ENCODE data around the gene SIRT4.

SIRT4 gene

GRCh38 chr12:120339256-120339655, 37.1 kb downstream of the SIRT4 start:
- Histone ChIP-seq H3K27ac (ENCODE audit: low read depth, low read length, severe bottlenecking) (no peak overlapping the region), H3K9me3 (ENCODE audit: control insufficient read depth, low read length) (peaks cover 19% of the 10 kb centered on the region), H3K36me3 (ENCODE audit: control insufficient read depth, insufficient read depth, low read length) (peaks cover 5% of the 10 kb centered on the region), H3K4me1 (ENCODE audit: control insufficient read depth, insufficient read depth, low read length, poor library complexity, severe bottlenecking) (no peaks in the 10 kb centered on the region), H3K4me3 (ENCODE audit: extremely low read depth, insufficient read depth, low read length, poor library complexity, severe bottlenecking) (no peak overlapping the region)
- WGBS, 2 experiments (ENCODE audit: insufficient coverage in 2 of 2): 93 to 97% methylated on average over 3 to 4 of the region's 4 CpGs

GRCh38 chr12:120342175-120343038, 40.3 kb downstream of the SIRT4 start:
- 73 to 76% methylated on average over 12 to 15 of the region's 30 CpGs for WGBS, 2 experiments (ENCODE audit: insufficient coverage in 2 of 2)
- Histone ChIP-seq H3K9me3 (ENCODE audit: control insufficient read depth, low read length) (peaks cover 7% of the 10 kb centered on the region), H3K27ac (ENCODE audit: low read depth, low read length, severe bottlenecking) (no peak overlapping the region), H3K4me1 (ENCODE audit: control insufficient read depth, insufficient read depth, low read length, poor library complexity, severe bottlenecking) (no peaks in the 10 kb centered on the region), H3K36me3 (ENCODE audit: control insufficient read depth, insufficient read depth, low read length) (peaks cover 33% of the 10 kb centered on the region), H3K4me3 (ENCODE audit: extremely low read depth, insufficient read depth, low read length, poor library complexity, severe bottlenecking) (no peak overlapping the region)

GRCh38 chr12:120343039-120343537, 41.0 kb downstream of the SIRT4 start:
- Histone ChIP-seq H3K27ac (ENCODE audit: low read depth, low read length, severe bottlenecking) (no peak overlapping the region), H3K36me3 (ENCODE audit: control insufficient read depth, insufficient read depth, low read length) (peaks cover 39% of the 10 kb centered on the region)
- WGBS, 2 experiments (ENCODE audit: insufficient coverage in 2 of 2): 82 to 91% methylated on average over 6 to 8 of the region's 10 CpGs

GRCh38 chr12:120343692-120344091, 41.6 kb downstream of the SIRT4 start:
- 96 to 98% methylated on average over 5 to 7 of the region's 8 CpGs for WGBS, 2 experiments (ENCODE audit: insufficient coverage in 2 of 2)
- no peak overlapping the region for H3K4me3 ChIP-seq (ENCODE audit: extremely low read depth, insufficient read depth, low read length, poor library complexity, severe bottlenecking)
- no peaks in the 10 kb centered on the region for H3K4me1 ChIP-seq (ENCODE audit: control insufficient read depth, insufficient read depth, low read length, poor library complexity, severe bottlenecking)
- no peaks in the 10 kb centered on the region for H3K9me3 ChIP-seq (ENCODE audit: control insufficient read depth, low read length)
- no peak overlapping the region for H3K27ac ChIP-seq (ENCODE audit: low read depth, low read length, severe bottlenecking)
- H3K36me3 ChIP-seq (ENCODE audit: control insufficient read depth, insufficient read depth, low read length): peaks cover 43% of the 10 kb centered on the region

More at GRCh38 chr12:120343039-120343537, 41.0 kb downstream of the SIRT4 start:
- Histone ChIP-seq H3K4me3 (ENCODE audit: extremely low read depth, insufficient read depth, low read length, poor library complexity, severe bottlenecking) (no peak overlapping the region), H3K4me1 (ENCODE audit: control insufficient read depth, insufficient read depth, low read length, poor library complexity, severe bottlenecking) (no peaks in the 10 kb centered on the region), H3K9me3 (ENCODE audit: control insufficient read depth, low read length) (peaks cover 1% of the 10 kb centered on the region)

- no peak overlapping the region for H3K27ac ChIP-seq (ENCODE audit: low read depth, low read length, severe bottlenecking)
- H3K4me1 ChIP-seq (ENCODE audit: control insufficient read depth, insufficient read depth, low read length, poor library complexity, severe bottlenecking): no peaks in the 10 kb centered on the region
- 93 to 97% methylated on average over 8 to 12 of the region's 15 CpGs for WGBS, 2 experiments (ENCODE audit: insufficient coverage in 2 of 2)
- H3K4me3 ChIP-seq (ENCODE audit: extremely low read depth, insufficient read depth, low read length, poor library complexity, severe bottlenecking): no peak overlapping the region
- no peaks in the 10 kb centered on the region for H3K9me3 ChIP-seq (ENCODE audit: control insufficient read depth, low read length)
- H3K36me3 ChIP-seq (ENCODE audit: control insufficient read depth, insufficient read depth, low read length): peaks cover 58% of the 10 kb centered on the region
Observed at GRCh38 chr12:120346031-120346430, 43.9 kb downstream of the SIRT4 start.

GRCh38 chr12:120346681-120347080, 44.6 kb downstream of the SIRT4 start:
- H3K4me3 ChIP-seq (ENCODE audit: extremely low read depth, insufficient read depth, low read length, poor library complexity, severe bottlenecking): no peak overlapping the region
- H3K27ac ChIP-seq (ENCODE audit: low read depth, low read length, severe bottlenecking): no peak overlapping the region
- H3K9me3 ChIP-seq (ENCODE audit: control insufficient read depth, low read length): no peaks in the 10 kb centered on the region
- H3K36me3 ChIP-seq (ENCODE audit: control insufficient read depth, insufficient read depth, low read length): peaks cover 63% of the 10 kb centered on the region
- H3K4me1 ChIP-seq (ENCODE audit: control insufficient read depth, insufficient read depth, low read length, poor library complexity, severe bottlenecking): no peaks in the 10 kb centered on the region
- WGBS, 2 experiments (ENCODE audit: insufficient coverage in 2 of 2): 89 to 90% methylated on average over 1 to 3 of the region's 7 CpGs

GRCh38 chr12:120347766-120348165, 45.6 kb downstream of the SIRT4 start:
- 97% methylated on average over 11 of the region's 11 CpGs for WGBS, 2 experiments (ENCODE audit: insufficient coverage in 2 of 2)
- no peaks in the 10 kb centered on the region for H3K9me3 ChIP-seq (ENCODE audit: control insufficient read depth, low read length)
- peaks cover 63% of the 10 kb centered on the region for H3K36me3 ChIP-seq (ENCODE audit: control insufficient read depth, insufficient read depth, low read length)
- H3K27ac ChIP-seq (ENCODE audit: low read depth, low read length, severe bottlenecking): no peak overlapping the region
- H3K4me3 ChIP-seq (ENCODE audit: extremely low read depth, insufficient read depth, low read length, poor library complexity, severe bottlenecking): no peak overlapping the region
- H3K4me1 ChIP-seq (ENCODE audit: control insufficient read depth, insufficient read depth, low read length, poor library complexity, severe bottlenecking): no peaks in the 10 kb centered on the region

- Histone ChIP-seq H3K9me3 (ENCODE audit: control insufficient read depth, low read length) (no peaks in the 10 kb centered on the region), H3K4me3 (ENCODE audit: extremely low read depth, insufficient read depth, low read length, poor library complexity, severe bottlenecking) (no peak overlapping the region), H3K4me1 (ENCODE audit: control insufficient read depth, insufficient read depth, low read length, poor library complexity, severe bottlenecking) (no peaks in the 10 kb centered on the region), H3K36me3 (ENCODE audit: control insufficient read depth, insufficient read depth, low read length) (peaks cover 69% of the 10 kb centered on the region), H3K27ac (ENCODE audit: low read depth, low read length, severe bottlenecking) (no peak overlapping the region)
- 91 to 98% methylated on average over 15 to 18 of the region's 19 CpGs for whole genome bisulfite sequencing, 2 experiments (ENCODE audit: insufficient coverage in 2 of 2)
Observed at GRCh38 chr12:120350576-120351350, 48.6 kb downstream of the SIRT4 start.

GRCh38 chr12:120352117-120352516, 50.0 kb downstream of the SIRT4 start:
- peaks cover 4% of the 10 kb centered on the region for H3K4me1 ChIP-seq (ENCODE audit: control insufficient read depth, insufficient read depth, low read length, poor library complexity, severe bottlenecking)
- peaks cover 69% of the 10 kb centered on the region for H3K36me3 ChIP-seq (ENCODE audit: control insufficient read depth, insufficient read depth, low read length)
- no peak overlapping the region for H3K4me3 ChIP-seq (ENCODE audit: extremely low read depth, insufficient read depth, low read length, poor library complexity, severe bottlenecking)
- no peak overlapping the region for H3K27ac ChIP-seq (ENCODE audit: low read depth, low read length, severe bottlenecking)
- H3K9me3 ChIP-seq (ENCODE audit: control insufficient read depth, low read length): no peaks in the 10 kb centered on the region
- WGBS, 2 experiments (ENCODE audit: insufficient coverage in 2 of 2): 83 to 88% methylated on average over 1 to 2 of the region's 5 CpGs

GRCh38 chr12:120353136-120353535, 51.0 kb downstream of the SIRT4 start:
- 90 to 96% methylated on average over 5 to 6 of the region's 6 CpGs for WGBS, 2 experiments (ENCODE audit: insufficient coverage in 2 of 2)
- peaks cover 67% of the 10 kb centered on the region for H3K36me3 ChIP-seq (ENCODE audit: control insufficient read depth, insufficient read depth, low read length)

More at GRCh38 chr12:120353136-120353535, 51.0 kb downstream of the SIRT4 start:
- H3K4me3 ChIP-seq (ENCODE audit: extremely low read depth, insufficient read depth, low read length, poor library complexity, severe bottlenecking): no peak overlapping the region
- peaks cover 4% of the 10 kb centered on the region for H3K4me1 ChIP-seq (ENCODE audit: control insufficient read depth, insufficient read depth, low read length, poor library complexity, severe bottlenecking)
- no peaks in the 10 kb centered on the region for H3K9me3 ChIP-seq (ENCODE audit: control insufficient read depth, low read length)
- no peak overlapping the region for H3K27ac ChIP-seq (ENCODE audit: low read depth, low read length, severe bottlenecking)
